Measurements from ENCODE around the gene KANTR. TPM values are rescaled to one million over a fixed set of nuclear protein-coding genes. Genes with fewer than 3 reads are reported as not detected.

KANTR gene
- total and polyA plus RNA-seq, 2 of the 4 experiments (the other 2 are of a cell fraction) = 1.6 to 6.3 TPM

DNA sequence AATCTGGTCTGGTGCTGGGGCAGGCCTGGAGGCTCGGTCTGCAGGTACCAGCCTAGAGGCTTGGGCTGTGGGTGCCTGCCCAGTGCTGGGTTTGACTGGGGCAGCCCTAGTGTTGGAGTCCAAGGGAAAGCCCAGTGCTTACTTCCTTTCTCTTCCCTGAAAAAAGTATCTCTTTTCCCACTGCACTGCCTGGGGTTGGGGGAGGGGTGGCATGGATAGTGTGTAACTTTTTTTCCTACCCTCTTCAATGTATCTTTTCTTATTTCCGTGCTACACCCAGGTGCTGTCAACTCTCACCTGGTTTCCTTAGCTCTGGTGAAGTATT lies 21.6 kb downstream of the KANTR start:
- TF ChIP-seq FOS (IDR thresholded peaks at IDR 0.05; ENCODE audit: low read depth, low read length) (no peak), BHLHE40 (IDR thresholded peaks at IDR 0.05; ENCODE audit: low read depth, low read length) (no peak), MXI1 (IDR thresholded peaks at IDR 0.05; ENCODE audit: borderline replicate concordance, low read depth, low read length) (no peak), MAFK (IDR thresholded peaks at IDR 0.05; ENCODE audit: low read depth, low read length) (no peak), RFX5 (IDR thresholded peaks at IDR 0.05; ENCODE audit: low read depth, low read length) (no peak), CEBPB (IDR thresholded peaks at IDR 0.05; ENCODE audit: low read depth, low read length) (no peak), SMC3 (IDR thresholded peaks at IDR 0.05; ENCODE audit: low read depth, low read length) (no peak)
- TF ChIP-seq, protein P1, sequence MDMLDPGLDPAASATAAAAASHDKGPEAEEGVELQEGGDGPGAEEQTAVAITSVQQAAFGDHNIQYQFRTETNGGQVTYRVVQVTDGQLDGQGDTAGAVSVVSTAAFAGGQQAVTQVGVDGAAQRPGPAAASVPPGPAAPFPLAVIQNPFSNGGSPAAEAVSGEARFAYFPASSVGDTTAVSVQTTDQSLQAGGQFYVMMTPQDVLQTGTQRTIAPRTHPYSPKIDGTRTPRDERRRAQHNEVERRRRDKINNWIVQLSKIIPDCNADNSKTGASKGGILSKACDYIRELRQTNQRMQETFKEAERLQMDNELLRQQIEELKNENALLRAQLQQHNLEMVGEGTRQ (IDR thresholded peaks at IDR 0.05; ENCODE audit: low read depth, low read length) = no peak
- TF ChIP-seq, protein P2, sequence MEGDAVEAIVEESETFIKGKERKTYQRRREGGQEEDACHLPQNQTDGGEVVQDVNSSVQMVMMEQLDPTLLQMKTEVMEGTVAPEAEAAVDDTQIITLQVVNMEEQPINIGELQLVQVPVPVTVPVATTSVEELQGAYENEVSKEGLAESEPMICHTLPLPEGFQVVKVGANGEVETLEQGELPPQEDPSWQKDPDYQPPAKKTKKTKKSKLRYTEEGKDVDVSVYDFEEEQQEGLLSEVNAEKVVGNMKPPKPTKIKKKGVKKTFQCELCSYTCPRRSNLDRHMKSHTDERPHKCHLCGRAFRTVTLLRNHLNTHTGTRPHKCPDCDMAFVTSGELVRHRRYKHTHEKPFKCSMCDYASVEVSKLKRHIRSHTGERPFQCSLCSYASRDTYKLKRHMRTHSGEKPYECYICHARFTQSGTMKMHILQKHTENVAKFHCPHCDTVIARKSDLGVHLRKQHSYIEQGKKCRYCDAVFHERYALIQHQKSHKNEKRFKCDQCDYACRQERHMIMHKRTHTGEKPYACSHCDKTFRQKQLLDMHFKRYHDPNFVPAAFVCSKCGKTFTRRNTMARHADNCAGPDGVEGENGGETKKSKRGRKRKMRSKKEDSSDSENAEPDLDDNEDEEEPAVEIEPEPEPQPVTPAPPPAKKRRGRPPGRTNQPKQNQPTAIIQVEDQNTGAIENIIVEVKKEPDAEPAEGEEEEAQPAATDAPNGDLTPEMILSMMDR (conservative IDR thresholded peaks at IDR 0.05; ENCODE audit: low read depth, low read length) = no peak
- TF ChIP-seq, protein P3, sequence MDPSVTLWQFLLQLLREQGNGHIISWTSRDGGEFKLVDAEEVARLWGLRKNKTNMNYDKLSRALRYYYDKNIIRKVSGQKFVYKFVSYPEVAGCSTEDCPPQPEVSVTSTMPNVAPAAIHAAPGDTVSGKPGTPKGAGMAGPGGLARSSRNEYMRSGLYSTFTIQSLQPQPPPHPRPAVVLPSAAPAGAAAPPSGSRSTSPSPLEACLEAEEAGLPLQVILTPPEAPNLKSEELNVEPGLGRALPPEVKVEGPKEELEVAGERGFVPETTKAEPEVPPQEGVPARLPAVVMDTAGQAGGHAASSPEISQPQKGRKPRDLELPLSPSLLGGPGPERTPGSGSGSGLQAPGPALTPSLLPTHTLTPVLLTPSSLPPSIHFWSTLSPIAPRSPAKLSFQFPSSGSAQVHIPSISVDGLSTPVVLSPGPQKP (IDR thresholded peaks at IDR 0.05; ENCODE audit: borderline replicate concordance, low read depth, low read length) = no peak
- no peak overlapping the region for H2AK5ac ChIP-seq (ENCODE audit: low read depth, low read length)
- BruUV-seq (replicated peaks) = no TSS peak
- no peak overlapping the region for H2BK120ac ChIP-seq (ENCODE audit: low read depth, low read length)
- peak; percentile 40; the same call in 1 of the 2 replicates for ATAC-seq (ENCODE audit: low read depth)
- no peak overlapping the region; the same call in 1 of the 2 replicates for H3K14ac ChIP-seq (replicated peaks; ENCODE audit: low read depth, low read length)
- H4K20me1 ChIP-seq (ENCODE audit: insufficient read depth, low read length) = no peaks in the 10 kb centered on the region
- H2BK5ac ChIP-seq (ENCODE audit: low read depth, low read length, poor library complexity, severe bottlenecking) = no peak overlapping the region
- POLR2A ChIA-PET (ENCODE audit: unreplicated experiment) = no interaction called here
- H3K23ac ChIP-seq (ENCODE audit: low read depth, low read length) = no peak overlapping the region
- no peak overlapping the region; the same call in 1 of the 2 replicates for H3K4me2 ChIP-seq (ENCODE audit: low read depth, low read length)
- H2AK9ac ChIP-seq (replicated peaks; ENCODE audit: low read depth, low read length, poor library complexity) = no peak overlapping the region
- in situ Hi-C loops (cut with MboI; ENCODE audit: low sequenced_read_pairs) (no loop called here), intact Hi-C loops (cut with micrococcal nuclease) (no loop called here), dilution Hi-C loops (cut with HindIII; ENCODE audit: low sequenced_read_pairs, unreplicated experiment) (no loop called here)
- H3K36me3 ChIP-seq (ENCODE audit: control insufficient read depth, insufficient read depth, low read length) = no peaks in the 10 kb centered on the region
- peak overlapping the region; percentile 37; the same call in 1 of the 2 replicates for H3K27ac ChIP-seq (ENCODE audit: insufficient read depth, low read length)
- H3K4ac ChIP-seq (ENCODE audit: low read depth, low read length) = 0 out of 2 replicates have a peak overlapping the region, but pooled peaks have one; percentile 1
- H4K5ac ChIP-seq (ENCODE audit: low read depth, low read length) = peak overlapping the region; percentile 17; the same call in 1 of the 2 replicates
- H3K27me3 ChIP-seq (ENCODE audit: control insufficient read depth, insufficient read depth, low read length) = peaks cover 2% of the 10 kb centered on the region; the same call in 1 of the 2 replicates
- DNase-seq = no peak
- H3K4me1 ChIP-seq (ENCODE audit: control insufficient read depth, insufficient read depth, low read length) = no peaks in the 10 kb centered on the region
- H3K56ac ChIP-seq (ENCODE audit: extremely low read depth, insufficient read depth, low read length) = no peak overlapping the region
- no peak overlapping the region for H2BK15ac ChIP-seq (ENCODE audit: low read depth, low read length)
- H3K18ac ChIP-seq (ENCODE audit: low read depth, low read length) = no peak overlapping the region
- H3K79me1 ChIP-seq (ENCODE audit: low read depth in 1 of 2, low read length in 2 of 2) = peaks cover 0 to 12% of the 10 kb centered on the region in 2 experiments; a peak in 2 of 4 replicates
- H2BK20ac ChIP-seq (ENCODE audit: low read depth, low read length) = no peak overlapping the region
- CTCF ChIA-PET = no interaction called here
- no peak overlapping the region for H4K91ac ChIP-seq (ENCODE audit: insufficient read depth, low read depth, low read length)
- H2AFZ ChIP-seq (replicated peaks; ENCODE audit: low read length, poor library complexity) = peak overlapping the region; percentile 16
- H3K9me3 ChIP-seq (ENCODE audit: control insufficient read depth, insufficient read depth, low read length) = no peaks in the 10 kb centered on the region
- H3K9me1 ChIP-seq (ENCODE audit: insufficient read depth, low read length) = no peaks in the 10 kb centered on the region
- H3K4me3 ChIP-seq (ENCODE audit: insufficient read depth, low read depth, low read length) = no peak overlapping the region
- 40% methylated on average over 1 of the region's 2 CpGs; no CpG with 5 or more reads in 1 of the 2 experiments for WGBS, 2 experiments (ENCODE audit: extremely low coverage in 2 of 2, insufficient read length in 1 of 2)
- H3K9ac ChIP-seq (ENCODE audit: low read depth, low read length) = no peak overlapping the region; the same call in 1 of the 2 replicates
- no peak overlapping the region for H4K8ac ChIP-seq (ENCODE audit: low read depth in 2 of 2, low read length in 2 of 2)
